ENCODE data around the gene TRAPPC5.

Gene TRAPPC5

GRCh38 chr19:7645656-7646425, 34.8 kb upstream of the TRAPPC5 start:
- no peak for DNase-seq (ENCODE audit: low read depth)

DNA sequence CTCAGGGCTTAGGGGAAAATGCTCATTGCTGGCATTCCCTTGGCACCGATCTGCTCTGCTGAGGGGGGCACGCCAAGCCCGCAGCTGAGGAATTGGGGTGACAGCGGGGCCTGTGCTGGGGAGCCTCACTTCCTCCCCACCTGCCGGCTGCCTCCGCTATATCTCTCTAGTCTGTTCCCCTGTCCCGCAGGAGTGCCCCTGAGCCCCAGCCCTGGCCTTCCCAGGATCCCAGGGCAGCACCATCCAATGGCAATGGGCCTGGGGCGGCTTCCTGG, 34.3 kb upstream of the TRAPPC5 start:
- DNase-seq (ENCODE audit: low read depth), result no peak

GRCh38 chr19:7647156-7647555, 33.5 kb upstream of the TRAPPC5 start:
- no peak for DNase-seq (ENCODE audit: low read depth)

DNA sequence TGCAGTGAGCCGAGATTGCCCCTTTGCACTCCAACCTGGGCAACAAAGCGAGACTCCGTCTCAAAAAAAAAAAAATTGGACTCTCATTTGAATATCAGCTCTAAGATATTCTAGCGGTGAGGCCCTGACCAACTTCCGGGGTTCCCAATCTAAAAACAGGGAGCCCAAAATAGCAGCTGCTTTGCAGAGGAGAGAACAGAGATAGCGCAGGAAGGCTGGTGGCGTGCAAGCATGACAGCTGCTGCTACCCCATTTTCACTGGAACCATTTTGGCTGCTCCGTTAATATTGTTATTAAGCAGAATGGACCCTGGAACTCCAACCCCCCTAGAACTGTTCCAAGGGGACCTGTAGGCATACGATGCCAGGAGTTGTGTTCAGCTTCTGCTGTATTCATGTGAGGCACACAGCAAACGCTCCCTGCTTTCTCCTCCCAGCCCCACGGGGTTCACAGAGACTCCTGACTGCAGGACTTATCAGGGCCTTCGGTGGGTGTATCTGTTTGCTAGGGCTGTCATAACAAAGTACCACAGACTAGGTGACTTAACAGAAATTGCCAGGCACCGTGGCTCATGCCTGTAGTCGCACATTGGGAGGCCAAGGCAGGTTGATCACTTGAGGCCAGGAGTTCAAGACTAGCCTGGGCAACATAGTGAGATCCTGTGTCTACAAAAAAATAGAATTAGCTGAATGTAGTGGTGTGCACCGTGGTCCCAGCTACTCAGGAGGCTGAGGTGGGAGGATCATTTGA, 32.2 kb upstream of the TRAPPC5 start:
- no peak for DNase-seq (ENCODE audit: low read depth)

- DNase-seq (ENCODE audit: low read depth), result no peak
Observed at GRCh38 chr19:7650148-7650547, 30.5 kb upstream of the TRAPPC5 start.

DNA sequence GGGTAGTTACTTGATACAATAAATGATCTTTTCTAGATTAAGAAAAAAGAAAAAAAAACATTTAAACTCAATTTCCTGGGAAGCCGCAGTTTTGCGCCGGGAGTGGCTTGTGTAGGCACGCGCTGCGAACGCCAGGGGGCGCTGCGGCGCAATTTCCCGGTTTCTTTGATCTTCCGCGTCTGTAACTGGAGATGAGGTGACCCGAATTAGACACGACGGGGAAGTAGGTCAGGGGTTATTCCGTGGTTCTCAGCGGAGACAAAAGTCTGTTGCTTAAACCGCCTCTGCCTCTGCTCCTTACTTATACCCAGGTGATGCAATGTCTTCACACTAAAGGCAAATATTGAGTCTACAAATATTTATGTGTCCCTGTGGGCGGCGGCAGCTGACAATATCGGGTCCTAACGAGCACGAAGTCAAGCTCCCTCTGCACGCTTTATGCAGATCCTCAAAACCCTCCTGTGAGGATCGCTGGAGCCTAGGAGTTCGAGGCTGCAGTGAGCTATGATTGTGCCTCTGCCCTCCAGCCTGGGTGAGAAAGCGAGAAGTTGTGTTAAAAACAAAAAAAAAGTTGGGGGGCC, 28.5 kb upstream of the TRAPPC5 start:
- DNase-seq (ENCODE audit: low read depth), result peak; percentile 88

DNA sequence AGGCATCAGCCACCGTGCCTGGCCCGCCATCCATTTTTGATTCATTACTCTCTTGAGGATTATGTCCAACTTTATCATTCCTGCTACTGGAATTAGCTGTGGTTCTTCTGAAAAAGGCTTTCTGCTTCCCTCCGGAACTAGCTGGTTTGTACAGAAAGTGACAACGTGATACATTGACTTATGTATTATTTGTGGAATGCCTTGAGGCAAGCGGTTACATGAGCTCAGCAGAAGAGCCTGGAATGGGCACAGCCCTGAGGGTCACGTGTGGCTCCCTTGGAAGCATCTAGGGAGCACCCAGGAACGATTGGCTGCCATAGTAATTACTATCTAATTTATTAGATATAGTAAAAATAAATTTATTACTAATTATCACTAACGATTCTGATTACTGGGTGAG, 26.2 kb upstream of the TRAPPC5 start:
- DNase-seq (ENCODE audit: low read depth), result no peak

DNA sequence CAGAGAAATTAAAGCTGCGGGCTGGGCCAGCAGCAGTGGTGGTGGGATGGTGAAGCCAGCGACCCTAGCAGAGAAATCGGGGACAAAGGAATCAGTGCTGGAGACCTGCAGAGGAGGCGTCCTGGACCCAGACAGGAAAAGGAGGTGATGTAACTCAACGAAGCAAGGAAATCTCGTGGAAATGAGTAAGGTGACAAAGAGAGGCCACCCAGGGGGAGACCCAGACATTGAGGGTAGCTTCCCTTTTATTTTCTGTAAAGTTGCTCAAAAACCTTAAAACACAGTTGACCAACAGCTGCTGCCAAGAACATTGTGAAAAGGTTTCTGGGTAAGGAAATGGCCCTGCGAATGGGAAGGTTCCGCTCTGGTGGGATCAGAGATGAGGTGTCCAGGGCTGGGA, 25.1 kb upstream of the TRAPPC5 start:
- DNase-seq (ENCODE audit: low read depth), result no peak

GRCh38 chr19:7657131-7657751, 23.4 kb upstream of the TRAPPC5 start:
- DNase-seq (ENCODE audit: low read depth), result no peak

- no peak for DNase-seq (ENCODE audit: low read depth)
Observed at GRCh38 chr19:7658219-7658686, 22.4 kb upstream of the TRAPPC5 start.

DNA sequence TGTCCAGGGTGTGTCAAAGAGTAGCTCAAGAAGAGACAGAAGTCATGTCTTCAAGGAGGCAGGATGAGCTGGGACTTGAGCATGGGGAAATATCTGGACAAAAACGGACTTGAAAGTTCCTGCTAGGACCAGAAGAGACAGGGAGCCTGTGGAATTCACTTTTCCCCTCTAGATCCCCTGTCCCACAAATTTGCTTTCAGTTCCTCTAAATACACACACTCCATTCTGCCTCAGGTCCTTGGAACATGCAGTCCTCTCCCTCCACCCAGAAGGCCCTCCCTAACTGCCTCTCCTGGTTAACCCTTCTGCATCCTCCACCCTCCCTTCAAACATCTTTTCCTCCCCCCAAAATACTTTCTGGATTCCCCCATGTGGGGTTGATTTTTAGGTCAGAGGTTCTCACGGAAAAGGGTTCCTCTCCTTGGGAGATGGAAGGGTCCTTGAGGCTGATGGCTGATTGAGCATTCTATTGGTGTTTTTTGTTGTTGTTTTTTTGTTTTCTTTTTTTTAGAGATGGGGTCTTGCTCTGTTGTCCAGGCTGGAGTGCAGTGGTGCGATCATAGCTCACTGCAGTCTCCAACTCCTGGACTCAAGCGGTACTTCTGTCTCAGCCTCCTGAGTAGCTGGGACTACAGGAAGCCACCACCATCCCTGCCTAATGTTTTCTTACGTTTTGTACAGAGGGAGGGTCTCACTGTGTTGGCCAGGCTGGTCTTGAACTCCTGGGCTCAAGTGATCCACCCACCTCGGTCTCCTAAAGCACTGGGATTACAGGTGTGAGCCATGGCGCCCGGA, 18.7 kb upstream of the TRAPPC5 start:
- no peak for DNase-seq (ENCODE audit: low read depth)

DNA sequence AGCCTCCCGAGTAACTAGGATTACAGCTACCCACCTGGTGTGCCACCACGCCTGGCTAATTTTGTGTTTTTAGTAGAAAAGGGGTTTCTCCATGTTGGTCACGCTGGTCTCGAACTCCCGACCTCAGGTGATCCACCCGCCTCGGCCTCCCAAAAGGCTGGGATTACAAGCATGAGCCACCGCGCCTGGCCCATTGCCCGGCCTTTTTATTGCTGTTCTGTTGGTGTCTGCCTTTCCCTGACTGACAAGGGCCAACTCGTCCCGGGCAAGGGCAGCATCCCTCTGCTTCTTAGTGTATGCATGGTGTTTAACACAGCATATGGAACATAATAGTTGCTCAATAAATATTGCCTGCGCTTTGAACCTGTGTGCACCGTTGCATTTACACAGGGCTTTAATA, 18.0 kb upstream of the TRAPPC5 start:
- no peak for DNase-seq (ENCODE audit: low read depth)

GRCh38 chr19:7663706-7664105, 16.9 kb upstream of the TRAPPC5 start:
- DNase-seq (ENCODE audit: low read depth), result no peak

- DNase-seq (ENCODE audit: low read depth), result no peak
Observed at GRCh38 chr19:7665076-7665475, 15.6 kb upstream of the TRAPPC5 start.

DNA sequence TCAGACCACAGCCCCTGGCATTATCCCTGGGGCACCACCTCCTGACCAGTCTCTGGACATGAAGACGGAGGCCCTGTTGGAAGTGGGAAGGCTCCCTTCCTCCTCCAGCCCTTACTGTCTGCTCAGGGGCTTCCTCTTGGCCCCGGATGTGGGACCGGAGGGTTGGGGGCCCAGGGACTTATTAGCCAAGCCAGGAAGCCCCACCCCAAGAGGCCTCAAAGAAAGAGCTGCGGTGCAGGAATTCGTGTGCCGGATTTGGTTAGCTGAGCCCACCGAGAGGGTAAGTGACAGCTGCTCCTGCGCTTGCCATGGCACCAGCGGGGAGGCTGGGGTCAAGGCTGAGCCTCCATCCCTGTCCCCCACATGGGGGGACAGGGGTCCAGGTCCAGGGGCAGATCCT, 11.8 kb upstream of the TRAPPC5 start, which contains the start of gene RETN:
RETN (plus strand) TSS at position 208 of the 400 bp plus-strand sequence. CDS start 278 bp downstream, outside the sequence.
- no peak for DNase-seq (ENCODE audit: low read depth)

GRCh38 chr19:7669641-7670040, 11.0 kb upstream of the TRAPPC5 start:
- DNase-seq (ENCODE audit: low read depth), result no peak

GRCh38 chr19:7670150-7670783, 10.4 kb upstream of the TRAPPC5 start:
- DNase-seq (ENCODE audit: low read depth), result no peak

DNA sequence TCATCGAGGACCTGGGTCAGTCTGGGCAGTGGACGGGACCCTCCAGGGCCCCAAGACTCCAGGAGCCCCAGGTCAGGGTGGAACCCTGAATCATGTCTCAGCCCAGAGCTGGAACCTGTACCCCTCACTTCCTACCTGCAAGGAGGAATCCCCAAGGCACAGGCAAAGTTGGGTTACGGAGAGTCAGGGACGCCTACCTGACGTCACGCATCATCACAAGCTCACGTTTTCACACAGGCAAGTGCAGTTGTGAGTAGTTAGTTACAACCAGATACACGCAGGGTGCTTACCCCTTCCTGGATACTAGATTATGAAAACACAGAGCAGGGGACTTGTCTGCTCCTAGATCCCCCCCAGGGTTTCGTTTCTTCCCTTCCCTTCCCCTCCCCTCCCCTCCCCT, 9.8 kb upstream of the TRAPPC5 start:
- no peak for DNase-seq (ENCODE audit: low read depth)

DNA sequence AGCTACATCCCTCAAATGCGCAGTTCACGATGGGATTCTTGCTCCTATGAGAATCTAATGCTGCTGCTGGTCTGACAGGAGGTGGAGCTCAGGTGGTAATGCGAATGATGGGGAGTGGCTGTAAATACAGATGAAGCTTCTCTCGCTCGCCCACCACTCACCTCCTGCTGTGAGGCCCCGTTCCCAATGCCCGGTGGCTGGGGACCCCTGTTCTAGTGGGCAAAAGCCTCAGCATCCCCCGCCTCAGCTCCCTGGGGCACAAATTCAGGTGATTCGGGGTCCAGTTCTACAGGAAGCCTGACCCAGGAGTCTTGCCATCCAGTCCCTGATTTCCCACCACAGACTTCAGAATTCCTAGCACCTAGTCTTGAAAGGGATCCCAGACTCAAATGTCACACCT, 8.1 kb upstream of the TRAPPC5 start:
- DNase-seq (ENCODE audit: low read depth), result no peak

DNA sequence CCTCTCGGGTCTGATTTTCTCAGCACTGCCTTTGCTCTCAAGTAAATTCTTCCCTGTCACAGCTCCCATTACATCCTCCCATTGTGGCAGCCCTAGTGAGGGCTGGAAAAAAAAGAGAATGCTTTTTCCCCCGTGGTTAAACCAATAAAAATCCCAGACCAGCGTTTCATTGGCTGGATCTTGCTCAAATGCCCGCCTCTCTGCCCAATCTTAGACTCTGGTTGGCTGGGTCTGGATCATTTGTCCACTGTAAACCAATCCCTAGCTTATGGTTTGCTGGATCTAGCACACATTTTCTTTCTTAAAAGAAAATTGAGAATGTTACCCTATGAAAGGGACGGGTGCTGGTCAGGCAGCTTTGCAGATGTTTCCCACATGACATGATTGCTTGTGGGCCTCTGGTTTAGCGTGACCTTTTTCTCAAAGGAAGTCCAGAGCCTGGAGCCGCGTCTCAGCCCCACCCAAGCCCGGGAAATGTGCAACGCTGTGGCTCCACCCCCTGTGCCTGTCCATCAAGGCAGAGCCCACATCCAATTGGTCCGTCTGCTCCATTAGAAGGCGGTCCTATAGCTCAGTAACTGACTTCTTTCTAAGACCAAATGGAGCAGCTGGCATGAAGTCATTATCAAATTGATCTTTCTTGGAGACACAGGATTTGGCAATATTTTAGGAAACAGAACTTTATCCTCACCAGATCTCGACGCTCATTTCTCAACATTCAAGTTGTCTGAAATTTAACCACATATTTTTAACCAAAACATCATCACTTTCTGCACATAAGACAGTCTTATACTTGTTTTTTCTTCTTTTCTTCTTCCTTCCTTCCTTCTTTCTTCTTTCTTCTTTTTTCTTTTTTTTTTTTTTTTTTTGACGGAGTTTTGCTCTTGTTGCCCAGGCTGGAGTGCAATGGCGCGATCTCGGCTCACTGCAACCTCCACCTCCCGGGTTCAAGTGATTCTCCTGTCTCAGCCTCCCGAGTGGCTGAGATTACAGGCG, 6.3 kb upstream of the TRAPPC5 start:
- DNase-seq (ENCODE audit: low read depth), result no peak
